Vagina (tissue), 2 donors: ENCODE results near the gene TUBD1. TPM values are rescaled to one million over a fixed set of nuclear protein-coding genes. Genes with fewer than 3 reads are reported as not detected.

Experiments used
- DNase-seq, 2 donors: peaks; one replicate each; pipeline ENCODE4 v3.0.0-alpha.2; 2017; ENCODE audit errors: extremely low spot score in 2 of 2
- H3K27ac ChIP-seq: fragments of 200-600 bp; sonication (generic); one replicate; pipeline ENCODE4 v1.5.1; 2019
- H3K27me3 ChIP-seq: fragments of 200-600 bp; sonication (generic); one replicate; pipeline ENCODE4 v1.5.1; 2019
- H3K36me3 ChIP-seq, 2 donors: fragments of 200-600 bp; sonication (generic); one replicate each; pipeline ENCODE4 v1.5.1; 2017 to 2019
- H3K4me1 ChIP-seq: fragments of 200-600 bp; sonication (generic); one replicate; pipeline ENCODE4 v1.5.1; 2019
- H3K4me3 ChIP-seq, 2 donors: fragments of 200-600 bp; sonication (generic); 1 replicate in 1 of 2; 2 replicates in 1 of 2; pipeline ENCODE4 v1.5.1; 2016 to 2019
- H3K9me3 ChIP-seq: fragments of 200-600 bp; sonication (generic); one replicate; pipeline ENCODE4 v1.5.1; 2019
- CTCF ChIP-seq, 3 experiments: fragments of 450-650 bp in 2 of 3; fragments of 200-600 bp in 1 of 3; sonication (generic) in 1 of 3; IDR thresholded peaks; one replicate each; pipeline ENCODE4 v1.5.1; 2017 to 2019; ENCODE audit warnings: antibody characterized with exemption in 3 of 3, mild to moderate bottlenecking in 2 of 3, moderate library complexity in 2 of 3
- POLR2A ChIP-seq, 2 donors: fragments of 450-650 bp; IDR thresholded peaks; one replicate each; pipeline ENCODE4 v1.6.1; 2017; ENCODE audit warnings: antibody characterized with exemption in 2 of 2, mild to moderate bottlenecking in 2 of 2, moderate library complexity in 2 of 2
- POLR2AphosphoS5 ChIP-seq, 2 donors: sonication (generic); formaldehyde crosslinking; IDR thresholded peaks; one replicate each; pipeline ENCODE4 v1.9.0; 2017; ENCODE audit warnings: antibody characterized with exemption in 2 of 2, mild to moderate bottlenecking in 2 of 2, low read depth in 1 of 2; ENCODE audit not compliant: insufficient read depth in 1 of 2
- intact Hi-C: fragments of 100-400 bp; cut with DNase I; formaldehyde crosslinking; loops from one replicate; pipeline ENCODE4 v1.15.1; 2023
- total RNA-seq: library from RNA; depleted of rRNA; stranded (reverse); fragments of >200 nt; gene quantifications from one replicate; pipeline ENCODE4 v1.2.3, GENCODE V29; 2016

TUBD1 gene
- total RNA-seq, 1 donor from 2014 or later, result 16.2 TPM

- Histone ChIP-seq H3K27ac (peak overlapping the region; percentile 99), H3K9me3 (no peaks in the 10 kb centered on the region), H3K4me1 (peaks cover 80% of the 10 kb centered on the region), H3K27me3 (no peaks in the 10 kb centered on the region), H3K4me3 (no peak overlapping the region), H3K36me3 (no peaks in the 10 kb centered on the region)
- TF ChIP-seq CTCF (IDR thresholded peaks at IDR 0.05) (no peak), POLR2AphosphoS5 (IDR thresholded peaks at IDR 0.05; ENCODE audit: insufficient read depth in 1 of 2, low read depth in 1 of 2) (peak in 1 of 2 donors; percentile 64), POLR2A (IDR thresholded peaks at IDR 0.05) (no peak)
- intact Hi-C loops, result no loop called here
- no peak for DNase-seq
Observed at GRCh38 chr17:59848778-59849177, 44.0 kb downstream of the TUBD1 start.

DNA sequence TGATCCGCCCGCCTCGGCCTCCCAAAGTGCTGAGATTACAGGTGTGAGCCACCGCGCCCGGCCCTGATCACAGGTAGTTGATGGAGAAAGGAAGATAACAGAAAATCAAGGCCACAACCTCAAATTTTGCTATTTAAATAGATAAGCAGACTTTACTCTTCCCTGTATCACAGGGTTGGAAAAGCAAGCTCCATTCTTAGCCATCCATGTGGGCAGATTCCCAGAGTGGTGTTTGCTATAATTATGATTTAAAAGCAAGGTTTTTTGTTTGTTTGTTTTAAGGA, 44.4 kb downstream of the TUBD1 start:
- Histone ChIP-seq H3K27ac (peak overlapping the region; percentile 99), H3K9me3 (no peaks in the 10 kb centered on the region), H3K27me3 (no peaks in the 10 kb centered on the region), H3K36me3 (no peaks in the 10 kb centered on the region), H3K4me1 (peaks cover 80% of the 10 kb centered on the region), H3K4me3 (no peak overlapping the region)
- intact Hi-C loops, result no loop called here
- TF ChIP-seq POLR2AphosphoS5 (IDR thresholded peaks at IDR 0.05; ENCODE audit: insufficient read depth in 1 of 2, low read depth in 1 of 2) (no peak), POLR2A (IDR thresholded peaks at IDR 0.05) (no peak), CTCF (IDR thresholded peaks at IDR 0.05) (no peak)
- DNase-seq, result no peak

GRCh38 chr17:59846394-59847165, 46.2 kb downstream of the TUBD1 start:
- DNase-seq, result peak in 1 of 2 donors; percentile 95
- Histone ChIP-seq H3K4me1 (peaks cover 78% of the 10 kb centered on the region), H3K4me3 (peak overlapping the region in 1 of 2 donors; percentile 15), H3K27ac (peak overlapping the region; percentile 99), H3K27me3 (no peaks in the 10 kb centered on the region), H3K9me3 (no peaks in the 10 kb centered on the region), H3K36me3 (no peaks in the 10 kb centered on the region)
- TF ChIP-seq POLR2AphosphoS5 (IDR thresholded peaks at IDR 0.05; ENCODE audit: insufficient read depth in 1 of 2, low read depth in 1 of 2), result peak in 1 of 2 donors; percentile 44
- TF ChIP-seq POLR2A (IDR thresholded peaks at IDR 0.05), result no peak
- peak in 1 of 3 experiments; percentile 3 for TF ChIP-seq CTCF (IDR thresholded peaks at IDR 0.05)
- intact Hi-C loops, result no loop called here

DNA sequence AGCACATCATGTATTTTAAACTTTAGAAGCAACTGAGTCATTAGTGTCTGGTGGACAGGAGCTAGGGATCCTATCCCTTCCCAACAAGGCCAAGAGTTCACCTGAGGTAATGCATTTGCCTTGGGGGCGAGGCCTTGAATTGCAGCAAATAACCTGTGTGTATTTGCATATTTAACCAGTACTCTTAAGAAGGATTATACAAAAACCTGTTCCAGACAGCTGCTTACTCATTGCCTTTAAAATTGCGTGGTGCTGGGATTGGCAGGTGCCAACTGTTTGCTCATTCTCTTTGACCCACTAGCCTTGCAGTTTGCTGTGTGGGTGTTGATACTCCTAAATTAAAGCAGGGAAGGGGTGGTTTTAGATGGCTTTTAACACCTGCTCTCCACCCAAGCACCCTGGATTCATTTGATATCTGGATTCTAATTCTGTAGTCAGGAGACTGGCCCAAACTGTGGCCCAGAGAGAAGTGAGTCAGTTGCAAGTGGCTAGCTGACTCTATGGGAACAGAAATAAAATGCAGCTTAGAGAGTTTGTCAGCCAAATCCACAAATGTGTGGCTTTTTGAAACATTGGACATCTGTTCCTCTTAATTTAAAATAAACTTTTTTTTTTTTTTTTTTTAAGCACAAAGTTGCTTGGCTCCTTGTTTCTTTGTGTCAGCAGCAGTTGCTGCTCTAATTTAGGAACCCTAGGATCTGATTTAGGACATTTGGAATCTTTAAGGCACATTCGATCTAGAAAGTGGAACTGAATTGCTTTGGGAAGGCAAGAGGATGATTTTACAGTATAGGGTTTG, 46.9 kb downstream of the TUBD1 start:
- intact Hi-C loops, result no loop called here
- no peak for DNase-seq
- peak overlapping the region in 1 of 2 donors; percentile 15 for H3K4me3 ChIP-seq
- H3K27me3 ChIP-seq, result no peaks in the 10 kb centered on the region
- H3K27ac ChIP-seq, result peak overlapping the region; percentile 99
- no peaks in the 10 kb centered on the region for H3K36me3 ChIP-seq
- peaks cover 72% of the 10 kb centered on the region for H3K4me1 ChIP-seq
- no peaks in the 10 kb centered on the region for H3K9me3 ChIP-seq
- TF ChIP-seq POLR2A (IDR thresholded peaks at IDR 0.05), result no peak
- TF ChIP-seq CTCF (IDR thresholded peaks at IDR 0.05), result no peak
- TF ChIP-seq POLR2AphosphoS5 (IDR thresholded peaks at IDR 0.05; ENCODE audit: insufficient read depth in 1 of 2, low read depth in 1 of 2), result peak in 1 of 2 donors; percentile 50
